Measurements from ENCODE around the gene SNX24.
A peak's percentile ranks its signal among the peaks of the same experiment; 100 is the strongest.

The SNX24 gene

DNA sequence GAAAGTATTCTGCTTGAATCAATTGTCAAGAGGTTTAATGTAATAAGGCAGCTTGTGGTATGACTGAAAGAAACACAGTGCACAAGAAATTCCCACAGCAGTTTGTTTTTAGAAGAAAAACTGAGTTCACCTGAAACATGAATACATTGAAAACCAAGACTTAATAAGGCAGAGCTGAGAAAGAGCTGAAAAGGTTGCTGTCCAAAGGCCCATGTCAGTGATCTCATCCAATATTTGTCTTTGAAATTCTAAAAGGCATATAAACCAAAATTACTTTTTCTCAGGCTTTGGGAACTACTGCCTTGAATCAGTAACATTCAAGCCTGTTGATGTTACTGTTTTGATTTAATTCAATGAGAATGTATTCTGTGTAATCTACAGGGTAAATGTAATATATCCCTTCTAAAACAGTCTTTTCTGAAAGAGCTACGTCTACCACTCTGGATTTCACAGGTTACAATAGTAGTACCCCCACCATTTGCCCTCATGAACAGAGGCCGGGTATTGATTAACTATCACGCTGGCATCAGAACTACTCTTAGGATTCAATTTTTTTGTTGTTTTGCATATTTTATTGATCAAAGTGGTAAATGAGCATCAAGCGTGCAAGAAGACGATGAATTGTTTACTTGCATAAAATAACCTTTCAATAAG lies 133.4 kb downstream of the SNX24 start:
- ChIA-PET POLR2A (no interaction called here), CTCF (interaction anchor here (1.1 to 1.7 kb wide), 2 partner anchors 9 to 98 kb away, joined by 3 to 5 read pairs; no protein-coding TSS in a partner anchor)
- no peak for DNase-seq (ENCODE audit: extremely low spot score)
- TF ChIP-seq, protein P1, sequence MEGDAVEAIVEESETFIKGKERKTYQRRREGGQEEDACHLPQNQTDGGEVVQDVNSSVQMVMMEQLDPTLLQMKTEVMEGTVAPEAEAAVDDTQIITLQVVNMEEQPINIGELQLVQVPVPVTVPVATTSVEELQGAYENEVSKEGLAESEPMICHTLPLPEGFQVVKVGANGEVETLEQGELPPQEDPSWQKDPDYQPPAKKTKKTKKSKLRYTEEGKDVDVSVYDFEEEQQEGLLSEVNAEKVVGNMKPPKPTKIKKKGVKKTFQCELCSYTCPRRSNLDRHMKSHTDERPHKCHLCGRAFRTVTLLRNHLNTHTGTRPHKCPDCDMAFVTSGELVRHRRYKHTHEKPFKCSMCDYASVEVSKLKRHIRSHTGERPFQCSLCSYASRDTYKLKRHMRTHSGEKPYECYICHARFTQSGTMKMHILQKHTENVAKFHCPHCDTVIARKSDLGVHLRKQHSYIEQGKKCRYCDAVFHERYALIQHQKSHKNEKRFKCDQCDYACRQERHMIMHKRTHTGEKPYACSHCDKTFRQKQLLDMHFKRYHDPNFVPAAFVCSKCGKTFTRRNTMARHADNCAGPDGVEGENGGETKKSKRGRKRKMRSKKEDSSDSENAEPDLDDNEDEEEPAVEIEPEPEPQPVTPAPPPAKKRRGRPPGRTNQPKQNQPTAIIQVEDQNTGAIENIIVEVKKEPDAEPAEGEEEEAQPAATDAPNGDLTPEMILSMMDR (IDR thresholded peaks at IDR 0.05; ENCODE audit: control extremely low read depth, extremely low read depth, low read depth, missing control alignments) = no peak

DNA sequence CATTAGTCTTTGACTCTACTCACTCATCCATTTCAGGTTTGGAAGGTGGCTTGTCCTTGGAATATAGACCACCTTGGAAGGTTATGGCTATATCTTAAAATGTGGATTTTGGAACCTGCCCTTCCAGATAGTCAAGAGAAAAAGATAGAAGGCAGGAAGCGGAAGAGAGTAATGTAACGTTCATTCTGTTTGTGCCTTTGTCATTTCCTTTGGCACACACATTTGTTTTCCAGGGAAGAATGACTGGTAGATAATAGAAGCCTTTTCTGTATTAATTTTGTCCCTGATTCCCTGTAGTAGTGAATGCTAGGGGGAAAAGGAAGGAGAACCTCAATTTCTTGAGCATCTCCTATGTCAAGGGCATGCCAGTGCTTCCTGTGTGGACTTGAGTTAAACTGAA lies 136.4 kb downstream of the SNX24 start:
- ChIA-PET POLR2A (no interaction called here), CTCF (no interaction called here)
- no peak for DNase-seq (ENCODE audit: extremely low spot score)
- TF ChIP-seq, protein P1 (IDR thresholded peaks at IDR 0.05; ENCODE audit: control extremely low read depth, extremely low read depth, low read depth, missing control alignments) = no peak

DNA sequence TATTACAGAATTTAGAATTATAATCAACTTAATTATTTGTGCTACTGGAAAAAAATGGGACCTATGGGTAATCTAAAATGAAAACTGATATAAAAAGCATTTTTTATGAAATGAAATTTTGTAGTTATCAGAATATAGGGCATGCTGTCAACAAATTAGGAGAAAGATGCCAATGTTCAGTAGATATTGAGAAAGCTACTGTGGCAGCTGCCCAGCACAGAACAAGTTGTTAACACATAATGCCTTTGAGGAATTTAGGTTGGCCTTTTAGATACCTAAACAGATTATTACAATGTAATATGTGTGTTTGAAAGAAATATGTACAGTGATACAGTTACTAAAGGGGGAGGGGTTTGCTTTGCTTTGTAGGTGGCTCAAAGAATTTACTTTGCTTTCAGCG lies 137.0 kb downstream of the SNX24 start:
- TF ChIP-seq, protein P1 (IDR thresholded peaks at IDR 0.05; ENCODE audit: control extremely low read depth, extremely low read depth, low read depth, missing control alignments) = no peak
- CTCF ChIA-PET = no interaction called here
- POLR2A ChIA-PET = no interaction called here
- no peak for DNase-seq (ENCODE audit: extremely low spot score)

DNA sequence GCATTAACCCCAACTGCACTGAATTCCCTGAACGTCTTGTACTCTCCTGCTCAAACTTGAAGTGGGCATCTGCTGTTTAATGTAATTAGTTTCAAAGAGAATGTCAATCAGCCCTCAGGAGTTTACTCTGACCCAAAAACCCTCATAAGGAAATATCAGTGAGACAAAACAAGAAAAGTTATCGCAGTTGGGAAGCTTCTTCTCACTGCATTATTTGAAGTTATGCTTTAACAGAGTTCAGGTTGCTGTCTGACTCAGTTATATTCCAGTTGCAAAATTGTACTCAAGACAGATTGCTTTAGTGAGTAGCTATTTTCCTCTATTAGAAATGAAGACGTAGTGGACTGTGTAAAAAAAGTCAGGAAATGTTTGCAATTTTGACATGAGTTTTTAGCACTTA lies 139.0 kb downstream of the SNX24 start:
- CTCF ChIA-PET = interaction anchor here (0.7 to 1.1 kb wide), 5 partner anchors 9 to 18 kb away, joined by 3 read pairs; no protein-coding TSS in a partner anchor
- DNase-seq (ENCODE audit: extremely low spot score) = no peak
- POLR2A ChIA-PET = no interaction called here
- TF ChIP-seq, protein P1 (IDR thresholded peaks at IDR 0.05; ENCODE audit: control extremely low read depth, extremely low read depth, low read depth, missing control alignments) = no peak

DNA sequence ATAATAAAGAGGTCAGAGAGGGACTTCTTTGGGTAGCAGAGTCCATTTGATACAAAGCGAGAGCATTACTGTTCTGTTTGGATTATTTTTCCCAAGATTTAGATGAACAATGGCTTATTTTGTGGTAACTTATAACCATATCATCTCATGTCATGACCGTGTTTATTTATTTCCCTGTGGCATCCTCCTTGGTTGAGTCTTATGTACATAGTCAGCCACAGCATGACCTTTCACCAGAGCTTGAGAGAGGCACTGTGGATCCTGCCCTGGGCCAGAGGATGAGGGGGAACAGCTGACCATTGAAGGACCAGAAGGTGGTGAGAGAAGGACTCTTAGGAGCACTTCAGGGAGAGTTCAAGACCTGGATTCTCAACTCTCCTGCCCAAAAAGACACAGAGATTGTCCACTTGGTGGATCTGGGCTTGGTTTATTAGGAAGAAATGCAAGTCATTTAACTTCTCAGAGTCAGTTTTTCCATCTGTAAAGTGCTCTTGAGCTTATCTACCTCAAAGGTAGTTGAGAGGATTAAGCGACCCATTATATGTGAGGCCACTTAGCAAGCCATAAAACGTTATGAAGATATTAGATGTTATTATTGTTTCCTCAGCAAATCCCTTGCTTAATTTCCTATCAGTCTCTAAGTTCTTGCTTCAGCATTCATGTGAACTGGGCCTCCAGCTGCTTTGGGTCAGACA lies 139.7 kb downstream of the SNX24 start:
- ChIA-PET POLR2A (no interaction called here), CTCF (interaction anchor here (0.7 to 1.1 kb wide), 4 partner anchors 8 to 17 kb away, joined by 3 read pairs; no protein-coding TSS in a partner anchor)
- DNase-seq (ENCODE audit: extremely low spot score) = no peak
- TF ChIP-seq, protein P1 (IDR thresholded peaks at IDR 0.05; ENCODE audit: control extremely low read depth, extremely low read depth, low read depth, missing control alignments) = no peak

DNA sequence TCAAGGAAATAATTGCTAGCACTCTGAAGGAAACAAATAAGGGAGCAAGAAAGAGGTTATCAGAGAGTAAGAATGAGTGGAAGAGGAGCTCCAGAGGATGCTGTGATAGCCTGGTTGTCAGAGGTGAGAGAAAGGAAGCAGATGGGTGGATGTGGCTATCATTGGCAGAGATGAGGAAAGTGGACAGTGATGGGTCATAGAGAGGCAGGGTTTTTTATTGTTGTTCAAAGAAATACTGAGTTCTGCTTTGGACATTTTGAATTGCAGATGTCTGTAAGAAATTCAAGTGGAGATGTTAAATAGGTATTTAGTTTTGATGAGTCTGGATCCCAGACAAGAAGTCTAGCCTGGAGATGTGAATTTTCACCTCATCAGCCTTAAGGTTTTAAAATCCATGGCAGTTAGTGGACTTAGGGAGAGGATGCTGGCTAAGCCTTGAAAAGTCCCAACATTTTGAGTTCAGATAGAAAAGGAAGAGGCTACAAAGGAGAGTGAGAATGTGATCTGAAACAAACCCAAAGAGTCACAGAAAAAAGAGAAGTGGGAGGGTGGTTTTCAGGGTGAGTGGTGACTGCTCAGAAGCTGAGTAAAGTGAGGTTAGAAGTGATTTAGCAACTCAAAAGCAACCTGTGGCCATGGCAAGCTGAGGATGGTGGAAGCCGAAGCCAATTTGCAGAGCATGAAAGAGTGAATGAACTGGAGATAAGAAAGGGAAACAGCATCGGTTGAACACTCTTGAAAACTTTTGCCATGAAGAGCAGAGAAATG lies 140.7 kb downstream of the SNX24 start:
- DNase-seq (ENCODE audit: extremely low spot score) = peak; percentile 57
- POLR2A ChIA-PET = no interaction called here
- TF ChIP-seq, protein P1 (IDR thresholded peaks at IDR 0.05; ENCODE audit: control extremely low read depth, extremely low read depth, low read depth, missing control alignments) = no peak
- CTCF ChIA-PET = no interaction called here
